Measurements from ENCODE around the gene GLRX.

The GLRX gene

DNA sequence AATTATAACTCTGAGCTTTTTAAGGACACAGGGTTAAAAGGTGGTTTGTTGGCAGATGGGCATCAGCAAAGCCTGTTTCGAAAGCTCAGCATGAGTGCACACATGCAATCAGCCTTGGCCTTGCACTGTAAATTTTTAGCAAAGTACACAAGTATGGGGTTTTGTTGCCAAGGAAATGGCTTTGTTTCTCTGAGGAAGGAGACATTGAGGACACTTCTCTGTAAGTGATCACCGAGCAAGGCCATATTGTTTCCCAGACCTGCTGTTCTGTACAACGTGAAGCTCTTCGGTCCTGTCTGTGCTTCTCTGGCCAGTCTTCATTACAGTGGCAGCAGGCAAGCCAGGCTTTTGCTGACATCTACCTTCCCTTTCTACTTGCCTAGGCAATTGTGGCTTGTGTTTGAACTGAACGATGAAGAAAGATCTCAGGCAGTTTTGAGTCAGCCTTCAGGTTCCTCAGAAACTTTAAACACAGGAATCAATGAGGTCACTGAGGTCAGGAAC, 27.9 kb upstream of the GLRX start:
- TF ChIP-seq, protein P1, sequence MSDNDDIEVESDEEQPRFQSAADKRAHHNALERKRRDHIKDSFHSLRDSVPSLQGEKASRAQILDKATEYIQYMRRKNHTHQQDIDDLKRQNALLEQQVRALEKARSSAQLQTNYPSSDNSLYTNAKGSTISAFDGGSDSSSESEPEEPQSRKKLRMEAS (IDR thresholded peaks at IDR 0.05) = no peak
- TF ChIP-seq, protein P2, sequence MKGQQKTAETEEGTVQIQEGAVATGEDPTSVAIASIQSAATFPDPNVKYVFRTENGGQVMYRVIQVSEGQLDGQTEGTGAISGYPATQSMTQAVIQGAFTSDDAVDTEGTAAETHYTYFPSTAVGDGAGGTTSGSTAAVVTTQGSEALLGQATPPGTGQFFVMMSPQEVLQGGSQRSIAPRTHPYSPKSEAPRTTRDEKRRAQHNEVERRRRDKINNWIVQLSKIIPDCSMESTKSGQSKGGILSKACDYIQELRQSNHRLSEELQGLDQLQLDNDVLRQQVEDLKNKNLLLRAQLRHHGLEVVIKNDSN (IDR thresholded peaks at IDR 0.05) = no peak
- no peak for TF ChIP-seq RAD21 (IDR thresholded peaks at IDR 0.05; ENCODE audit: low read depth)
- TF ChIP-seq TEAD4 (IDR thresholded peaks at IDR 0.05) = no peak
- TF ChIP-seq EGR1 (IDR thresholded peaks at IDR 0.05) = no peak
- no peak for TF ChIP-seq ZBTB7A (IDR thresholded peaks at IDR 0.05; ENCODE audit: low read depth)
- TF ChIP-seq CREB1 (IDR thresholded peaks at IDR 0.05; ENCODE audit: low read depth) = no peak
- TF ChIP-seq, protein P3, sequence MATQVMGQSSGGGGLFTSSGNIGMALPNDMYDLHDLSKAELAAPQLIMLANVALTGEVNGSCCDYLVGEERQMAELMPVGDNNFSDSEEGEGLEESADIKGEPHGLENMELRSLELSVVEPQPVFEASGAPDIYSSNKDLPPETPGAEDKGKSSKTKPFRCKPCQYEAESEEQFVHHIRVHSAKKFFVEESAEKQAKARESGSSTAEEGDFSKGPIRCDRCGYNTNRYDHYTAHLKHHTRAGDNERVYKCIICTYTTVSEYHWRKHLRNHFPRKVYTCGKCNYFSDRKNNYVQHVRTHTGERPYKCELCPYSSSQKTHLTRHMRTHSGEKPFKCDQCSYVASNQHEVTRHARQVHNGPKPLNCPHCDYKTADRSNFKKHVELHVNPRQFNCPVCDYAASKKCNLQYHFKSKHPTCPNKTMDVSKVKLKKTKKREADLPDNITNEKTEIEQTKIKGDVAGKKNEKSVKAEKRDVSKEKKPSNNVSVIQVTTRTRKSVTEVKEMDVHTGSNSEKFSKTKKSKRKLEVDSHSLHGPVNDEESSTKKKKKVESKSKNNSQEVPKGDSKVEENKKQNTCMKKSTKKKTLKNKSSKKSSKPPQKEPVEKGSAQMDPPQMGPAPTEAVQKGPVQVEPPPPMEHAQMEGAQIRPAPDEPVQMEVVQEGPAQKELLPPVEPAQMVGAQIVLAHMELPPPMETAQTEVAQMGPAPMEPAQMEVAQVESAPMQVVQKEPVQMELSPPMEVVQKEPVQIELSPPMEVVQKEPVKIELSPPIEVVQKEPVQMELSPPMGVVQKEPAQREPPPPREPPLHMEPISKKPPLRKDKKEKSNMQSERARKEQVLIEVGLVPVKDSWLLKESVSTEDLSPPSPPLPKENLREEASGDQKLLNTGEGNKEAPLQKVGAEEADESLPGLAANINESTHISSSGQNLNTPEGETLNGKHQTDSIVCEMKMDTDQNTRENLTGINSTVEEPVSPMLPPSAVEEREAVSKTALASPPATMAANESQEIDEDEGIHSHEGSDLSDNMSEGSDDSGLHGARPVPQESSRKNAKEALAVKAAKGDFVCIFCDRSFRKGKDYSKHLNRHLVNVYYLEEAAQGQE (IDR thresholded peaks at IDR 0.05; ENCODE audit: low read depth) = no peak
- no peak for TF ChIP-seq NFIC (IDR thresholded peaks at IDR 0.05)
- no peak for TF ChIP-seq TAF1 (IDR thresholded peaks at IDR 0.05; ENCODE audit: low read depth)
- no peak for TF ChIP-seq TCF12 (IDR thresholded peaks at IDR 0.05; ENCODE audit: low read depth)
- no peak for TF ChIP-seq FOXM1 (IDR thresholded peaks at IDR 0.05; ENCODE audit: borderline replicate concordance, low read depth)
- TF ChIP-seq CEBPB (IDR thresholded peaks at IDR 0.05) = no peak
- no peak for TF ChIP-seq YY1 (IDR thresholded peaks at IDR 0.05; ENCODE audit: low read depth)
- TF ChIP-seq EP300 (IDR thresholded peaks at IDR 0.05; ENCODE audit: borderline replicate concordance) = no peak

DNA sequence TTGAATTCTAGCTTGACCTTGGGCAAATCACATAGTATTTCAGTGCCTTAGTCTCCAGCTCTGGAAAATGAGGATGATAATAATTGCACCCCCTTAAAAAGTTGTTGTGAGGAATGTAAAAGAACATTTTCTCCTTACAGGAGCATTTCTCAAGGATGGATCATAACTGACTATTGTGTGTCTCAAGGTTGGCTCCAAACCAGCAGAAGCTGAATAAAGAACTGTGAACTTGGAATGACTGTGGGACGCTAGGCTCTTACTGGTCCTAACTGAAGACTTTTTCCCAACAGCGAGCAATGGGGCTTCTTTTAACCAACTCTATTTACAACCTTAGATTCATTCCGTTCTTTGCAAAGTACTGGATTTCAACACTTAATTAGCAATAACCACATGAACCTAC, 26.2 kb upstream of the GLRX start:
- TF ChIP-seq FOXM1 (IDR thresholded peaks at IDR 0.05; ENCODE audit: borderline replicate concordance, low read depth) (no peak), CEBPB (IDR thresholded peaks at IDR 0.05) (no peak), TEAD4 (IDR thresholded peaks at IDR 0.05) (no peak), RAD21 (IDR thresholded peaks at IDR 0.05; ENCODE audit: low read depth) (no peak), CREB1 (IDR thresholded peaks at IDR 0.05; ENCODE audit: low read depth) (no peak), EP300 (IDR thresholded peaks at IDR 0.05; ENCODE audit: borderline replicate concordance) (no peak), ZBTB7A (IDR thresholded peaks at IDR 0.05; ENCODE audit: low read depth) (no peak), TAF1 (IDR thresholded peaks at IDR 0.05; ENCODE audit: low read depth) (no peak), NFIC (IDR thresholded peaks at IDR 0.05) (no peak), TCF12 (IDR thresholded peaks at IDR 0.05; ENCODE audit: low read depth) (no peak), EGR1 (IDR thresholded peaks at IDR 0.05) (no peak)
- TF ChIP-seq, protein P2 (IDR thresholded peaks at IDR 0.05) = no peak
- TF ChIP-seq, protein P1 (IDR thresholded peaks at IDR 0.05) = no peak
- TF ChIP-seq, protein P3 (IDR thresholded peaks at IDR 0.05; ENCODE audit: low read depth) = no peak

DNA sequence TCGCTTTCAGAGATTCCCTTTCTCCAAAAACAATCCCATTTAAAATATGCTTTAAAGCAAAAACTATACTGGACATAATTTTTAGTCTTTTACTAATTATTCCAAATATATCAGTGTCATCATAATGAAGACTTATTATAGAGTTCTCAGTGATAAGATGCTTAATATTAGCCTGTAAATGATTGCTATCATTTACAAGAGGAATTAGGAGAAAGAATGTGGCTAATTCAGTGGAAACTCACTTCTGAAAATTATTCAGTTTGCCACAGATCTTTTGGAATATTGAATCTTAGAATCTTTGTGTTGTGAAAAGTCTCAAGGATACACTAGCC, 24.7 kb upstream of the GLRX start:
- TF ChIP-seq EP300 (IDR thresholded peaks at IDR 0.05; ENCODE audit: borderline replicate concordance) = no peak
- no peak for TF ChIP-seq FOXM1 (IDR thresholded peaks at IDR 0.05; ENCODE audit: borderline replicate concordance, low read depth)
- TF ChIP-seq, protein P2 (IDR thresholded peaks at IDR 0.05) = no peak
- TF ChIP-seq, protein P1 (IDR thresholded peaks at IDR 0.05) = no peak
- TF ChIP-seq ZBTB7A (IDR thresholded peaks at IDR 0.05; ENCODE audit: low read depth) = no peak
- no peak for TF ChIP-seq EGR1 (IDR thresholded peaks at IDR 0.05)
- no peak for TF ChIP-seq TEAD4 (IDR thresholded peaks at IDR 0.05)
- TF ChIP-seq CREB1 (IDR thresholded peaks at IDR 0.05; ENCODE audit: low read depth) = no peak
- no peak for TF ChIP-seq YY1 (IDR thresholded peaks at IDR 0.05; ENCODE audit: low read depth)
- no peak for TF ChIP-seq NFIC (IDR thresholded peaks at IDR 0.05)
- TF ChIP-seq CEBPB (IDR thresholded peaks at IDR 0.05) = no peak
- TF ChIP-seq, protein P3 (IDR thresholded peaks at IDR 0.05; ENCODE audit: low read depth) = no peak
- TF ChIP-seq TCF12 (IDR thresholded peaks at IDR 0.05; ENCODE audit: low read depth) = no peak
- no peak for TF ChIP-seq TAF1 (IDR thresholded peaks at IDR 0.05; ENCODE audit: low read depth)
- TF ChIP-seq RAD21 (IDR thresholded peaks at IDR 0.05; ENCODE audit: low read depth) = no peak
